WTC11 (cell line): Measurements from ENCODE around the gene ZNF668. TPM values are rescaled to one million over a fixed set of nuclear protein-coding genes. Genes with fewer than 3 reads are reported as not detected.

ENCODE experiments used
- ATAC-seq: fragments of 200-7000 bp; cut with Tn5 transposase; 2 replicates; pipeline ENCODE4 v1.10.0; 2021; ENCODE audit warnings: mild to moderate bottlenecking, moderate library complexity
- CTCF ChIA-PET: fragments of 300-600 bp; sonication (Branson Sonifier 250); formaldehyde crosslinking; loops from one replicate; lab custom pipeline; 2021; ENCODE audit warnings: antibody characterized with exemption; lab: Charles Lee
- POLR2A ChIA-PET: fragments of 350-600 bp; sonication (Branson Sonifier 250); formaldehyde crosslinking; loops from one replicate; lab custom pipeline; 2021; ENCODE audit warnings: antibody characterized with exemption; lab: Charles Lee
- DNase-seq: peaks from one replicate; pipeline ENCODE4 v3.0.0; 2021; ENCODE audit warnings: low spot score
- H3K27ac Mint-ChIP-seq: 2 replicates; pipeline ENCODE4 v1.8.0; 2021; ENCODE audit warnings: mixed read lengths
- H3K27me3 Mint-ChIP-seq: 2 replicates; pipeline ENCODE4 v1.8.0; 2021; ENCODE audit warnings: low read depth, mild to moderate bottlenecking, moderate library complexity, mixed read lengths
- H3K36me3 Mint-ChIP-seq: 2 replicates; pipeline ENCODE4 v1.8.0; 2021; ENCODE audit warnings: mixed read lengths
- H3K4me1 Mint-ChIP-seq: 2 replicates; pipeline ENCODE4 v1.8.0; 2022; ENCODE audit warnings: mixed read lengths
- H3K4me3 Mint-ChIP-seq: 2 replicates; pipeline ENCODE4 v1.8.0; 2021; ENCODE audit warnings: mild to moderate bottlenecking, moderate library complexity, mixed read lengths
- H3K9me3 Mint-ChIP-seq: 2 replicates; pipeline ENCODE4 v1.8.0; 2021; ENCODE audit warnings: mixed read lengths
- ATF2 ChIP-seq: sonication (generic); formaldehyde crosslinking; IDR thresholded peaks from 2 replicates; pipeline ENCODE4 v1.8.1; 2022; ENCODE audit warnings: low read depth, missing genetic modification reagents, borderline replicate concordance
- CTCF ChIP-seq: fragments of 200-600 bp; IDR thresholded peaks from 2 replicates; pipeline ENCODE4 v1.8.0; 2022; ENCODE audit warnings: antibody characterized with exemption
- E2F5 ChIP-seq: sonication (generic); formaldehyde crosslinking; IDR thresholded peaks from 2 replicates; pipeline ENCODE4 v1.8.1; 2022; ENCODE audit warnings: mild to moderate bottlenecking, moderate library complexity, missing genetic modification reagents
- ELF4 ChIP-seq: sonication (generic); formaldehyde crosslinking; IDR thresholded peaks from 2 replicates; pipeline ENCODE4 v1.8.1; 2022; ENCODE audit warnings: low read depth, mild to moderate bottlenecking, moderate library complexity, missing genetic modification reagents
- FOXP4 ChIP-seq: sonication (generic); formaldehyde crosslinking; IDR thresholded peaks from 2 replicates; pipeline ENCODE4 v1.8.0; 2022; ENCODE audit warnings: mild to moderate bottlenecking, missing genetic modification reagents
- GABPB1 ChIP-seq: sonication (generic); formaldehyde crosslinking; IDR thresholded peaks from 2 replicates; pipeline ENCODE4 v1.8.1; 2023; ENCODE audit warnings: mild to moderate bottlenecking, missing genetic modification reagents
- JUN ChIP-seq: sonication (generic); formaldehyde crosslinking; IDR thresholded peaks from 2 replicates; pipeline ENCODE4 v1.8.0; 2023; ENCODE audit warnings: mild to moderate bottlenecking, missing genetic modification reagents
- MAX ChIP-seq: sonication (generic); formaldehyde crosslinking; IDR thresholded peaks from 2 replicates; pipeline ENCODE4 v1.8.0; 2022; ENCODE audit warnings: mild to moderate bottlenecking, missing genetic modification reagents
- MXD4 ChIP-seq: fragments of 250-450 bp; sonication (Bioruptor Pico); IDR thresholded peaks from 2 replicates; pipeline ENCODE4 v1.8.0; 2021; ENCODE audit warnings: mild to moderate bottlenecking, moderate library complexity, borderline replicate concordance
- NR1H2 ChIP-seq: sonication (generic); formaldehyde crosslinking; IDR thresholded peaks from 2 replicates; pipeline ENCODE4 v1.9.0; 2021; ENCODE audit warnings: mild to moderate bottlenecking, moderate library complexity, missing genetic modification reagents
- NR3C1 ChIP-seq: sonication (generic); formaldehyde crosslinking; conservative IDR thresholded peaks from 2 replicates; pipeline ENCODE4 v1.8.1; 2023; ENCODE audit warnings: low read depth, mild to moderate bottlenecking, missing genetic modification reagents
- STAT6 ChIP-seq: sonication (generic); formaldehyde crosslinking; conservative IDR thresholded peaks from 2 replicates; pipeline ENCODE4 v1.8.1; 2023; ENCODE audit warnings: mild to moderate bottlenecking, low read depth, missing genetic modification reagents, moderate library complexity
- TEAD1 ChIP-seq: sonication (generic); formaldehyde crosslinking; IDR thresholded peaks from 2 replicates; pipeline ENCODE4 v1.8.0; 2022; ENCODE audit warnings: mild to moderate bottlenecking, missing genetic modification reagents
- TP53 ChIP-seq: sonication (generic); formaldehyde crosslinking; IDR thresholded peaks from 2 replicates; pipeline ENCODE4 v1.8.1; 2023; ENCODE audit warnings: mild to moderate bottlenecking, missing genetic modification reagents
- USF1 ChIP-seq: sonication (generic); formaldehyde crosslinking; IDR thresholded peaks from 2 replicates; pipeline ENCODE4 v1.8.0; 2022; ENCODE audit warnings: mild to moderate bottlenecking, missing genetic modification reagents
- USF2 ChIP-seq: sonication (generic); formaldehyde crosslinking; IDR thresholded peaks from 2 replicates; pipeline ENCODE4 v1.8.1; 2023; ENCODE audit warnings: mild to moderate bottlenecking, missing genetic modification reagents, moderate library complexity
- ZBTB21 ChIP-seq: sonication (generic); formaldehyde crosslinking; IDR thresholded peaks from 2 replicates; pipeline ENCODE4 v1.8.1; 2023; ENCODE audit warnings: mild to moderate bottlenecking, missing genetic modification reagents, borderline replicate concordance
- ZNF121 ChIP-seq: sonication (generic); formaldehyde crosslinking; IDR thresholded peaks from 2 replicates; pipeline ENCODE4 v1.8.0; 2023; ENCODE audit warnings: missing genetic modification reagents
- ZNF219 ChIP-seq: sonication (generic); formaldehyde crosslinking; IDR thresholded peaks from 2 replicates; pipeline ENCODE4 v1.8.0; 2023; ENCODE audit warnings: missing genetic modification reagents, mild to moderate bottlenecking, borderline replicate concordance
- ZNF232 ChIP-seq: sonication (generic); formaldehyde crosslinking; IDR thresholded peaks from 2 replicates; pipeline ENCODE4 v1.8.0; 2022; ENCODE audit warnings: mild to moderate bottlenecking, missing genetic modification reagents
- ZNF396 ChIP-seq: fragments of 250-450 bp; sonication (Bioruptor Pico); IDR thresholded peaks from 2 replicates; pipeline ENCODE4 v1.8.0; 2021; ENCODE audit warnings: mild to moderate bottlenecking, moderate library complexity, borderline replicate concordance
- ZNF423 ChIP-seq: fragments of 250-450 bp; sonication (Bioruptor Pico); IDR thresholded peaks from 2 replicates; pipeline ENCODE4 v2.1.2; 2022; ENCODE audit warnings: mild to moderate bottlenecking, moderate library complexity
- ZNF425 ChIP-seq: fragments of 250-450 bp; sonication (Bioruptor Pico); conservative IDR thresholded peaks from 2 replicates; pipeline ENCODE4 v1.9.0; 2021; ENCODE audit warnings: mild to moderate bottlenecking
- total RNA-seq: library from RNA; stranded (reverse); gene quantifications from 3 replicates; pipeline ENCODE4 v1.2.3, GENCODE V29; 2021

ZNF668 gene
- total RNA-seq, 1 experiment from 2014 or later, result 17.3 TPM

- Mint-ChIP-seq H3K27ac (no peak overlapping the region), H3K4me3 (no peak overlapping the region), H3K9me3 (0 out of 2 replicates have a peak, but pooled peaks cover 2% of the 10 kb centered on the region), H3K27me3 (no peaks in the 10 kb centered on the region), H3K4me1 (peaks cover 11% of the 10 kb centered on the region), H3K36me3 (peaks cover 12% of the 10 kb centered on the region)
- no peak for TF ChIP-seq MAX
- no peak for TF ChIP-seq CTCF
- TF ChIP-seq ELF4 (CRISPR knock-in tag), result no peak
- no peak for TF ChIP-seq ZBTB21 (CRISPR knock-in tag)
- no peak for TF ChIP-seq NR1H2 (CRISPR knock-in tag)
- no peak for TF ChIP-seq ATF2 (CRISPR knock-in tag)
- no peak for TF ChIP-seq ZNF423
- no peak for TF ChIP-seq ZNF396 (CRISPR knock-in tag)
- ChIA-PET CTCF (no interaction called here), POLR2A (no interaction called here)
- DNase-seq (no peak), ATAC-seq (no peak)
Measured at GRCh38 chr16:31090540-31090939, 16.5 kb upstream of the ZNF668 start.

GRCh38 chr16:31089199-31089598, 15.2 kb upstream of the ZNF668 start:
- Mint-ChIP-seq H3K36me3 (peaks cover 12% of the 10 kb centered on the region), H3K27me3 (no peaks in the 10 kb centered on the region), H3K4me3 (no peak overlapping the region), H3K4me1 (peaks cover 8% of the 10 kb centered on the region; the same call in 1 of the 2 replicates), H3K9me3 (no peaks in the 10 kb centered on the region), H3K27ac (peak overlapping the region; percentile 49; the same call in 1 of the 2 replicates)
- DNase-seq (no peak), ATAC-seq (no peak)
- POLR2A ChIA-PET, result no interaction called here
- CTCF ChIA-PET, result interaction anchor here (0.6 kb wide), 1 partner anchor 47 kb away, joined by 3 read pairs; no protein-coding TSS in a partner anchor
- TF ChIP-seq ZNF232 (CRISPR knock-in tag) (no peak), JUN (no peak), MXD4 (no peak), USF2 (CRISPR knock-in tag) (no peak), ZNF425 (no peak), ZBTB21 (CRISPR knock-in tag) (no peak), STAT6 (CRISPR knock-in tag) (no peak), GABPB1 (CRISPR knock-in tag) (no peak), TP53 (CRISPR knock-in tag) (no peak), ZNF121 (no peak), TEAD1 (no peak), FOXP4 (CRISPR knock-in tag) (no peak), USF1 (CRISPR knock-in tag) (no peak), NR3C1 (CRISPR knock-in tag) (no peak), E2F5 (CRISPR knock-in tag) (no peak), ZNF219 (CRISPR knock-in tag) (no peak)
